ENCODE data around the gene CALML5. TPM values are rescaled to one million over a fixed set of nuclear protein-coding genes. Genes with fewer than 3 reads are reported as not detected.
"Not testable (repeated sequence)": the region's sequence is repeated elsewhere in the genome, so short reads cannot be mapped to it uniquely, and the experiment has no call there.

The CALML5 gene
- total RNA-seq, 1 donor from 2014 or later: not detected

DNA sequence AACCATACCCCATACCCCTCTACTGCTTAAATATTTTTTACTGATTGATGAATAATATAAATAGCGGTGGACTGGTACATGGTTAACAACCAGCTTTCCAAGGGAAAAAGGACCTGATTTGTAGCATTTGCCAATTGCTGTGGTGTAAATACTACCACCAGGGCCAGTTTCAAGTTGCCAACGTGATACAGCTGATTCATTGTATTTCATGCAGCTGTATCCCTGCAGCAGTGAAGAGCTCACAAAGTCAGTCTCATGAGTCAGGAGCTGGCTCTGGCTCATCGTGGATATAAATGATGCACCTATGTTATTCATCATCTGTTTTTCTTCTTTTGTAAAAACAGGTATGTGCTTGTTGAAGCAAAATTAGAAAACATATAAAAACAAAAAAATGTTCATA lies 15.2 kb downstream of the CALML5 start:
- H3K4me3 Mint-ChIP-seq: no peak overlapping the region
- H3K36me3 Mint-ChIP-seq (ENCODE audit: low read depth): no peaks in the 10 kb centered on the region
- intact Hi-C loops (cut with micrococcal nuclease): no loop called here
- no peak overlapping the region for H3K27ac Mint-ChIP-seq
- no peak for DNase-seq
- peaks cover 5% of the 10 kb centered on the region for H3K4me1 Mint-ChIP-seq
- H3K27me3 Mint-ChIP-seq: peaks cover 3% of the 10 kb centered on the region
- no peaks in the 10 kb centered on the region for H3K9me3 Mint-ChIP-seq

DNA sequence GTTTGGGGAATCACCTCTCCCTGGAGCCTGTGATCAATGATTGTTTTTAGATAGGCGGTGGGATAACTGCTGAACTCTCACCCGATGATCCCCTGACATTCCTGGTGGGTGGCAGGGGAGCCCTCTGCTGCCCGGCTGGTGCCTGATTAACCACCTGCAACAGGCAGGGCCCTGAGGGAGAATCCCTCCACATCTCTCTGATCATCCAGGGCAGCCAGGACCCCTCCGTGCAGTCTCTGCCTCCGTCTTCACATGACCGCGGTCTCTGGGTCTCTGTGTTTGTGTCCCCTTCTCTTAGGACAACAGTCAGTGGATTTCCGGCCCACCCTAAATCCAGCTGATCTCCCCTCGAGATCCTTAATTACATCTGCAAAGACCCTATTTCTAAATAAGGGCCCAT lies 17.4 kb downstream of the CALML5 start:
- H3K9me3 Mint-ChIP-seq: no peaks in the 10 kb centered on the region
- no peak overlapping the region for H3K27ac Mint-ChIP-seq
- DNase-seq: no peak
- peaks cover 2% of the 10 kb centered on the region for H3K27me3 Mint-ChIP-seq
- intact Hi-C loops (cut with micrococcal nuclease): no loop called here
- H3K36me3 Mint-ChIP-seq (ENCODE audit: low read depth): no peaks in the 10 kb centered on the region
- H3K4me3 Mint-ChIP-seq: no peak overlapping the region
- H3K4me1 Mint-ChIP-seq: peaks cover 3% of the 10 kb centered on the region

DNA sequence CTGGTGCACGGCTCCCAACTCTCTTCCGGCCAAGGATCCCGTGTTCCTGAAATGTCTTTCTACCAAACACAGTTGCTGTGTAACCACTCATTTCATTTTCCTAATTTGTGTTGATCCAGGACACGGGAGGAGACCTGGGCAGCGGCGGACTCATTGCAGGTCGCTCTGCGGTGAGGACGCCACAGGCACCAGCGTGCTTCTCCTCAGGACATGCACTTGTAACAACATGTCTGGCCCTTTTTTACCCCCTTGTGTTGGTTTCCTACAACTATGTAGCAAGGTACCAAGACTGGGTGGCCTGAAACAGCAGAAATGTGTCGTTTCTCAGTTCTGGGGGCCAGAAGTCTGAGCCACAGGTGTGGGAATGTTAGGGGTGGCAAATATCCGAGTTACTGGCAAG lies 18.2 kb downstream of the CALML5 start:
- Mint-ChIP-seq H3K27me3 (no peaks in the 10 kb centered on the region), H3K4me1 (peaks cover 2% of the 10 kb centered on the region), H3K36me3 (ENCODE audit: low read depth) (no peaks in the 10 kb centered on the region), H3K27ac (no peak overlapping the region), H3K9me3 (no peaks in the 10 kb centered on the region), H3K4me3 (no peak overlapping the region)
- no peak for DNase-seq
- intact Hi-C loops (cut with micrococcal nuclease): no loop called here

DNA sequence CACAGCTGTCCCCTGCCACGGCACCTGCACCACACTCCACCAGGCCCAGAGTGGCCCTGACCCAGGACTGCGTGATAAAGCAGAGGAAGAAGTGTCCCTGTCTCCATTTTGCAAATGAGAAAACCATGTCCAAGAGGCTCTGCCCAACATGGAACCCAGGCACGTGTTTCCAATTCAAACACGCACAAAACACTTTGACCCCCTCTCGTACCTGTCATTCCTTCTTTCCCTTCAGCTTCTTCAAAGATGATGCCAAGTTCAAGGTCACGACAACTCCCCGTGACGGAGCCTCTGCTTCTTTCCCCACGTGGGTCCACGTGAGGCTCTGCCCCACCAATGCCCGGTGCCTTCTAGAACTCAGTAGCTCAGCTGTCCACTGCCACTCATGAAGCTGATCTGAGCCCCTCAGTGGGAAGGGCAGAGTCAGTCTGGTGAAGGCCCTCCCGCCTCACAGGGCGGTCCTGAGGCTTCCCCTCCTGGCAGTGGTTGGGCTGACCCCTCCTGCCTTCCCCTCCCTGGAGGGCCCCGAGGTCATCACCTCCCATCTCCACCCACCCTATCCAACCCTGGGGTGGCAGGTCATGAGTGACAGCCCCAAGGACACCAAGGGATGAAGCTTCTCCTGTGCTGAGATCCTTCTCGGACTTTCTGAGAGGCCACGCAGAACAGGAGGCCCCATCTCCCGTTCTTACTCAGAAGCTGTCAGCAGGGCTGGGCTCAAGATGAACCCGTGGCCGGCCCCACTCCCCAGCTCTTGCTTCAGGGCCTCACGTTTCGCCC lies 19.0 kb downstream of the CALML5 start:
- H3K27me3 Mint-ChIP-seq: no peaks in the 10 kb centered on the region
- no peaks in the 10 kb centered on the region for H3K36me3 Mint-ChIP-seq (ENCODE audit: low read depth)
- H3K4me3 Mint-ChIP-seq: no peak overlapping the region
- no peak overlapping the region for H3K27ac Mint-ChIP-seq
- intact Hi-C loops (cut with micrococcal nuclease): no loop called here
- DNase-seq: no peak
- peaks cover 2% of the 10 kb centered on the region for H3K4me1 Mint-ChIP-seq
- no peaks in the 10 kb centered on the region for H3K9me3 Mint-ChIP-seq

DNA sequence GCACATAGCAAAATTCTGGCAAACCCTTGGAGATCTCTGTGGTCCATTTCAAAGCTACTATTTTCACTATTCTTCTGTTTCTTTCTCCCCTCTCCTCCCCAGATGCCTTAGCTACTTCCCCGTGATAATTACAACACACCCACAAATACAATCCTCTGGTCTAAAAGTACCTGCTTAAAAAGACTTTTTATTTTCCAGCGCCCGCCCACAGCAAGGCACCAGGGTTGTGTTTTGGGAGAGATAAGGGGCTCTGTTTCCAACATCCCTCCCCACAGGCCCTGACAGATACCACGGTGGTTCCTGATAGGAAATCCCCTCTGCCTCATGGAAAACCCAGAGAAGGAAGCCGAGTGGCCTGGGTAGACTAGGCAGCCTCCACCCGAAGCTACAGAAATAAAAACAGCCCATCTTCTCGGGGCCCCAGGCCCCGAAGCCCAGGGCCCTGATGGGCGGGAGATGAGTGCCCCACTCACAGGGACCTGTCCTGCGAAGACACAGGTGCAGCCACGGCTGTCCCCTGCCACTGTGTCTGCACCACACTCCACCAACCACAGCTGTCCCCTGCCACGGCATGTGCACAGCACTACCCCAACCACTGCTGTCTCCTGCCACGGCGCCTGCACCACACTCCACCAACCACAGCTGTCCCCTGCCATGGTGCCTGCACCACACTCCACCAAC lies 19.7 kb downstream of the CALML5 start:
- Mint-ChIP-seq H3K9me3 (no peaks in the 10 kb centered on the region), H3K27ac (no peak overlapping the region), H3K4me1 (peaks cover 2% of the 10 kb centered on the region), H3K4me3 (no peak overlapping the region), H3K36me3 (ENCODE audit: low read depth) (no peaks in the 10 kb centered on the region), H3K27me3 (no peaks in the 10 kb centered on the region)
- intact Hi-C loops (cut with micrococcal nuclease): no loop called here
- DNase-seq: no peak

DNA sequence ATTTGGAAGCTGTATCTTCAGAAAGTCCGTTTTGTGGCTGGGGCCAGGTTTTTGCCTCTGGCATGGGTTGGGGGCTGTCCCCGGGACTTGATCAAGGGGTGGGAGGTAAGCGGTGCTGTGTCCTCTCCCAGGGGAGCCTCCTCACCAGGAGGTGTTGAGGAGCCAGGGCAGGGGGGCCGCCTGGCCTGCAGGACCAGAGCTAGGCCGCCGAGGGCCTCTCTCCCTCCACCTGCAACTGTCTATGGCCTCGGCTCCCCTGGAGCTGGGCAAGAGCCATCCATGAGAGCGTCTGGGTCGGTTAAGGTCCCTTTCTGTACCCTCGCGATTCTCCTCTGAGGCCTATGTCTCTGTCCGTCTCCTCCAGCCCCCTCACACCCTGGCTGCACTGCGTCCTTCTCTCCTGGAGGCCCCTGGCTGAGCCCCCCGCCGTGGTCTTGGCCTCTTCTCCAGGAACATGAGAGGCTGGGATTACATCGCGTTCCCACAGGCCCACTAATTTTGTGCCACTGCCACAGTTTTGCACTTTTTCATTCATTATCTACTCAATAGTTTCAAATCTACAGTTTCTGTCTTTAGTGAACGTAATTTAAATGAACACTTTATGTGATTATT lies 20.6 kb downstream of the CALML5 start:
- H3K27me3 Mint-ChIP-seq: no peaks in the 10 kb centered on the region
- no peaks in the 10 kb centered on the region for H3K9me3 Mint-ChIP-seq

DNA sequence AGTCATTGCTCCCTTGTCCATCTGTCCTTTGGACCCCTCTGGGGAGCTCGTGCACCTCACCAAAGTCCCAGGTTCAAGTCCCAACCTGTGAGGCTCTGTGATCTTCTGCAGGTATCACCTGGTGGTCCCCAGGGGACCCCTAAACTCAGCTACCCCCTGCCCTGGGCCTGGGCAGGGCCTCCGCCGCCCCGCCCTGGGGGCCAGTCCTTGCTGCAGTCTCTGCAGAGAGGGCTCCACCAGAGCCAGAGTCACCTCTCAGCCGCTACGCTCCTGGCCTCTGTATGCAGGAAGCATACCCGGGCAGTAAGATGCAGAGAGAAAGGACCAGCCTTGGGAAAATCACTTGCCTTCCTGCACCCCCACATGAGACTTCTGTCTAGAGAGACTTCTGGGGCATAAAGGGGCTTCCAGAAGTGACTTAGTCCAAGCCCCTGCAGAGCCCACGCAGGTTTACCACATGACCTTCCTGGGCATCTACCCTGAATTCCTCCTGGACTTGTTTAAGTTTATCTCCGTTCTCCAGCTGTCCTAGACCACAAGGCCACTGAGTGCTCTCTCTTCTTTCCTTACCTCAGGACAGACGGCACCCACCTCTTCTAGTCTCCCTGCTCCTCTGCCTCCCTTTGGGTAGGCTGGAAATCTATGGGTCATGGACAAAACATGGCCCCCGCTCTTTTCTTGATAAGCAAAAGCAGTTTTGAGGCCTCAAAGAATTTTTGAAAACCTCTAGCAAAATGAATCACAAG lies 21.2 kb downstream of the CALML5 start:
- Mint-ChIP-seq H3K36me3 (ENCODE audit: low read depth) (no peaks in the 10 kb centered on the region), H3K27me3 (no peaks in the 10 kb centered on the region), H3K4me3 (no peak overlapping the region), H3K9me3 (no peaks in the 10 kb centered on the region), H3K4me1 (peaks cover 2% of the 10 kb centered on the region), H3K27ac (no peak overlapping the region)
- DNase-seq: no peak
- intact Hi-C loops (cut with micrococcal nuclease): no loop called here

More for the DNA sequence above, 20.6 kb downstream of the CALML5 start:
- Mint-ChIP-seq H3K4me1 (peaks cover 2% of the 10 kb centered on the region), H3K4me3 (no peak overlapping the region), H3K36me3 (ENCODE audit: low read depth) (no peaks in the 10 kb centered on the region), H3K27ac (no peak overlapping the region)
- no peak for DNase-seq
- intact Hi-C loops (cut with micrococcal nuclease): no loop called here

DNA sequence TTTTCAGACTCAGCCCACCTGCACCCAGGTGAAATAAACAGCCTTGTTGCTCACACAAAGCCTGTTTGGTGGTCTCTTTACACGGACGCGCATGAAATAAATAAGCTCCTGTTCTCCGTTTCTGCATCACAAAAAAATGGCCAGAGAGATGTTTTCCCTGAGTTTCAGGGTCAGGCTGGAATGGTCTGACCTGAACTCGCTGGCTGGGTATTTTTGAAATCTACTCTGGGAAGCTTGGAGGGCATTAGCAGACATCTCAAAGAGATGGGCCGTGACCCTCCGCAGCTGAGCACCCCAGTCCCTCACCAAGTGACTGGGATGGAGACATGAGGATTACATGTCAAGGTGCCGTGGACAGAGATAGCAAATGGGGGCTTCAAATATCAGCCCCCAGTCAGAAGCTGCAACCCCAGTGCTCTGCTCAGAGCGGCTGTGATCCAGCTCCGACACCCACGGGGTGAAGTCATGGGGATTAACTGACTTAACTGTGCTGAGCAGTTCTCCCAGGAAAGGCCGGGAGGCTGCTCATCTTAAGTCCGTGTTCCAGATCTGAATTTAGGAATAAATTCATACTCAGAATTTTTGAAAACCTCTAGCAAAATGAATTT lies 22.3 kb downstream of the CALML5 start:
- H3K27me3 Mint-ChIP-seq: no peaks in the 10 kb centered on the region
- intact Hi-C loops (cut with micrococcal nuclease): no loop called here
- H3K27ac Mint-ChIP-seq: no peak overlapping the region
- H3K9me3 Mint-ChIP-seq: no peaks in the 10 kb centered on the region
- DNase-seq: no peak
- peaks cover 2% of the 10 kb centered on the region for H3K4me1 Mint-ChIP-seq
- no peak overlapping the region for H3K4me3 Mint-ChIP-seq
- no peaks in the 10 kb centered on the region for H3K36me3 Mint-ChIP-seq (ENCODE audit: low read depth)

DNA sequence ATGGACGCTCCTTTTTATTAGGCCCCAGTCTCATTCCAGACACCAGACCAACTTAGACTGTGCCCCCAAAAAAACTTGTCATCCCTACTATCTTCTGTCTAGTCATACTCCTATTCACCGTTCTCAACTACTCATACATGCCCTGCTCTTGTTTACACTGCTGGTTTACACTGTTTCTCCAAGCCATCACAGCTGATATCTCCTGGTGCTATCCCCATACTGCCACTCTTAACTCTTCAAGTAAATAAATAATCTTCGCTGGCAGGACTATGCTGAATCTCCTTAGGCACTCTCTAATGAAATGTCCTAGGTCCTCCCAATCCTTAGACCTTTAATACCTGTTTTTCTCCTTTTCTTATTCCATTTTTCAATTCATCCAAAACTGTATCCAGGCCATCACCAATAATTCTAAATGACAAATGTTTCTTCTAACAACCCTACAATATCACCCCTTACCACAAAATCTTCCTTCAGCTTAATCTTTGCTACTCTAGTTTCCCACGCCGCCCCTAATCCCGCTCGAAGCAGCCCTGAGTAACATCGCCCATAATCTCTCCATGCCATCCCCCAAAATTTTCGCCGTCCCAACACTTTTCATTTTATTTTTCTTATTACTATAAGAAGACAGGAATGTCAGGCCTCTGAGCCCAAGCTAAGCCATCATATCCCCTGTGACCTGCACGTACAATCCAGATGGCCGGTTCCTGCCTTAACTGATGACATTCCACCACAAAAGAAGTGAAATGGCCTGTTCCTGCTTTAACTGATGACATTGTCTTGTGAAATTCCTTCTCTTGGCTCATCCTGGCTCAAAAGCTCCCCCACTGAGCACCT lies 23.2 kb downstream of the CALML5 start:
- H3K27me3 Mint-ChIP-seq; H3K27ac Mint-ChIP-seq; H3K4me3 Mint-ChIP-seq; H3K4me1 Mint-ChIP-seq; H3K36me3 Mint-ChIP-seq (ENCODE audit: low read depth); intact Hi-C loops (cut with micrococcal nuclease); DNase-seq; H3K9me3 Mint-ChIP-seq: not testable (repeated sequence)

DNA sequence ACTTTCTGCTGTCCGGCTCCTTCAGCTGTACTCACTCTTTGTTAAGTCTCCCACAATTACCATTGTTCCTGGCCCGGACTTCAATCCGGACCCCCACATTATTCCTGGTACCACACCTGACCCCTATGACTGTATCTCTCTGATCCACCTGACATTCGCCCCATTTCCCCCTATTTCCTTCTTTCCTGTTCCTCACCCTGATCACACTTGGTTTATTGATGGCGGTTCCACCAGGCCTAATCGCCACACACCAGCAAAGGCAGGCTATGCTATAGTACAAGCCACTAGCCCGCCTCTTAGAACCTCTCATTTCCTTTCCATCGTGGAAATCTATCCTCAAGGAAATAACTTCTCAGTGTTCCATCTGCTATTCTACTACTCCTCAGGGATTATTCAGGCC lies 24.3 kb downstream of the CALML5 start:
- H3K9me3 Mint-ChIP-seq; intact Hi-C loops (cut with micrococcal nuclease); H3K4me1 Mint-ChIP-seq; H3K27ac Mint-ChIP-seq; H3K4me3 Mint-ChIP-seq; H3K27me3 Mint-ChIP-seq; H3K36me3 Mint-ChIP-seq (ENCODE audit: low read depth); DNase-seq: not testable (repeated sequence)

DNA sequence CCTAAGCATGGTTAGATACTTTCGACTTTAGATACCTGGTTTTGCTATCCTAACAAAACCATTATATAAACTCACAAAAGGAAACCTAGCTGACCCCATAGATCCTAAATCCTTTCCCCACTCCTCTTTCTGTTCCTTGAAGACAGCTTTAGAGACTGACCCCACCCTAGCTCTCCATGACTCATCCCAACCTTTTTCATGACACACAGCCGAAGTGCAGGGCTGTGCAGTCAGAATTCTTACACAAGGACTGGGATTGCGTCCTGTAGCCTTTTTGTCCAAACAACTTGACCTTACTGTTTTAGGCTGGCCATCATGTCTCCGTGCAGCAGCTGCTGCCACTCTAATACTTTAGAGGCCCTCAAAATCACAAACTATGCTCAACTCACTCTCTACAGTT lies 24.7 kb downstream of the CALML5 start:
- intact Hi-C loops (cut with micrococcal nuclease); H3K4me1 Mint-ChIP-seq; H3K4me3 Mint-ChIP-seq; H3K27ac Mint-ChIP-seq; H3K36me3 Mint-ChIP-seq (ENCODE audit: low read depth); H3K27me3 Mint-ChIP-seq; H3K9me3 Mint-ChIP-seq; DNase-seq: not testable (repeated sequence)

DNA sequence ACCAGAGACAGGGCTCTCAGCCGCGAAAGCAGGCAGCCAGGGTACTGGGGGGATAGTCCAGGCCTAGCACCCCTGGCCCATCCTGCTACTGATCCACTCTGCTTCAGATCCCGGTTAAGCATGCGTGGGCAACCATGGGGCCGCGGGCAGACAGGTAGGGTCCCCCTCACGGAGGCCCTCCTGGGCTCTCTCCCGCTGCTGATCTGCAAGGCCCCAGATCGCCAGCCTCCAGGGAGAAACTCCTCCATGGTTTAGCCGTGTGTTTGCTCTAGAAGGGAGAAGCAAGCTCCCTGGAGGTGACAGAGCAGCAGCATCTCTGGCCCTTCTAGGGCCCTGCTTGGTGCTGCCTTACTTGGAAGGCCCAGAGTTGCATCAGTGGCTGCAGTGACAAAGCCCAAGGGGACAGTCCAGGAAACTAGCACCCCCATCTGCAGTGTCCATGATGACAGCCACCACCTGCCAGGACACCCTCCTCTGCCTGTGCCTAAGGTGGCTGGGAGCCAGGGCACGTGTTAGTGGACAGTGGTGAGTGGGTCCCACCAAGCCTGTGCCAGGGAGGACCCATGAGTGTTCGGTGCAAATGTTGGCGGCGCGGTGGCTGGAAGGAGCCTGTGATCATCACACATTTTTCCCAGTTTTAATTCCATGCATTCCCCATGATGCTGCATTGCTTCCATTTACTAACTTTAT lies 29.2 kb downstream of the CALML5 start:
- H3K27ac Mint-ChIP-seq: no peak overlapping the region
- H3K27me3 Mint-ChIP-seq: no peaks in the 10 kb centered on the region
- no peaks in the 10 kb centered on the region for H3K9me3 Mint-ChIP-seq
- no peaks in the 10 kb centered on the region for H3K4me1 Mint-ChIP-seq
- no peak for DNase-seq
- H3K4me3 Mint-ChIP-seq: no peak overlapping the region
- intact Hi-C loops (cut with micrococcal nuclease): no loop called here
- no peaks in the 10 kb centered on the region for H3K36me3 Mint-ChIP-seq (ENCODE audit: low read depth)
